ENCODE data around the gene ZBTB16. TPM values are rescaled to one million over a fixed set of nuclear protein-coding genes. Genes with fewer than 3 reads are reported as not detected.

ZBTB16 gene
- polyA plus RNA-seq, 1 donor (not counting 4 experiments of a cell fraction or from before 2014, with no cell fraction given) = 0.18 TPM

DNA sequence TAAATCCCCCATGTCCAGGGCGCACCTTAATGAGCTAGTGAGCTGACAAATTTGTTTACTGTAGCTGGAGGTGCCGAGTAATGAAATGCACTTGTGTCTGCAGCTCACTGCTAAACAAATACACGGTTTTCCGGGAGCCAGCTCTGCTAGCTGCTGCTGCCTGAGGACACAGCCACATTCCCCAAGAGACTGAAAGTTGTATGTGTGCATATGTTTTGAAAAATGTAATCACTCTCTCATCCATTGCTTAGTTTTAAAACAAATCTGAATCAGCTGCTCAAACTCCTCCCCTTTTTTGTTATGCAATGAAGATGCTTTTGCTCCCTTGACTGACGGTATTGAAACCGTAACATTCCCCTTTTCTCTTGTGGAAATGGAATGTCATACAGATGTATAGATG lies 174.2 kb downstream of the ZBTB16 start:
- Histone ChIP-seq H3K27ac (ENCODE audit: control insufficient read depth, insufficient read depth, low read length) (no peak overlapping the region), H3K9me3 (ENCODE audit: control insufficient read depth, low read depth, low read length) (no peaks in the 10 kb centered on the region), H3K9ac (ENCODE audit: control insufficient read depth, extremely low read depth, insufficient read depth, low read length) (no peak overlapping the region), H3K36me3 (ENCODE audit: control insufficient read depth in 2 of 2, extremely low read depth in 1 of 2, insufficient read depth in 2 of 2, low read length in 2 of 2) (no peaks in the 10 kb centered on the region), H3K4me1 (ENCODE audit: control insufficient read depth, extremely low read depth, insufficient read depth, low read length) (no peaks in the 10 kb centered on the region), H4K20me1 (ENCODE audit: control insufficient read depth, extremely low read depth, insufficient read depth, low read length) (no peaks in the 10 kb centered on the region), H3K4me2 (ENCODE audit: control insufficient read depth, extremely low read depth, insufficient read depth, low read depth, low read length) (no peak overlapping the region), H3K79me2 (ENCODE audit: control insufficient read depth, insufficient read depth, low read length) (no peaks in the 10 kb centered on the region), H3K27me3 (ENCODE audit: control insufficient read depth, extremely low read depth, insufficient read depth, low read length) (peaks cover 23% of the 10 kb centered on the region), H3K9me1 (ENCODE audit: control insufficient read depth, extremely low read depth, insufficient read depth, low read length) (no peaks in the 10 kb centered on the region), H2AFZ (ENCODE audit: control insufficient read depth, low read length) (no peak overlapping the region), H3K4me3 (ENCODE audit: control insufficient read depth in 2 of 3, extremely low read depth in 1 of 3, insufficient read depth in 2 of 3, low read depth in 1 of 3, low read length in 3 of 3) (no peak overlapping the region)
- dilution Hi-C loops (cut with MboI; ENCODE audit: extremely low pct_ligation_motif_present, low sequenced_read_pairs) = no loop called here
- FAIRE-seq (no peak), DNase-seq (ENCODE audit: low read depth, low spot score) (no peak)
- TF ChIP-seq EZH2 (IDR thresholded peaks at IDR 0.05; ENCODE audit: low read length) = no peak
- TF ChIP-seq, protein P1, sequence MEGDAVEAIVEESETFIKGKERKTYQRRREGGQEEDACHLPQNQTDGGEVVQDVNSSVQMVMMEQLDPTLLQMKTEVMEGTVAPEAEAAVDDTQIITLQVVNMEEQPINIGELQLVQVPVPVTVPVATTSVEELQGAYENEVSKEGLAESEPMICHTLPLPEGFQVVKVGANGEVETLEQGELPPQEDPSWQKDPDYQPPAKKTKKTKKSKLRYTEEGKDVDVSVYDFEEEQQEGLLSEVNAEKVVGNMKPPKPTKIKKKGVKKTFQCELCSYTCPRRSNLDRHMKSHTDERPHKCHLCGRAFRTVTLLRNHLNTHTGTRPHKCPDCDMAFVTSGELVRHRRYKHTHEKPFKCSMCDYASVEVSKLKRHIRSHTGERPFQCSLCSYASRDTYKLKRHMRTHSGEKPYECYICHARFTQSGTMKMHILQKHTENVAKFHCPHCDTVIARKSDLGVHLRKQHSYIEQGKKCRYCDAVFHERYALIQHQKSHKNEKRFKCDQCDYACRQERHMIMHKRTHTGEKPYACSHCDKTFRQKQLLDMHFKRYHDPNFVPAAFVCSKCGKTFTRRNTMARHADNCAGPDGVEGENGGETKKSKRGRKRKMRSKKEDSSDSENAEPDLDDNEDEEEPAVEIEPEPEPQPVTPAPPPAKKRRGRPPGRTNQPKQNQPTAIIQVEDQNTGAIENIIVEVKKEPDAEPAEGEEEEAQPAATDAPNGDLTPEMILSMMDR (optimal IDR thresholded peaks at IDR 0.05 in 1 of 3, IDR thresholded peaks at IDR 0.05 in 1 of 3, conservative IDR thresholded peaks at IDR 0.05 in 1 of 3; ENCODE audit: extremely low read depth in 1 of 3, insufficient read depth in 2 of 3, low read length in 3 of 3) = no peak

DNA sequence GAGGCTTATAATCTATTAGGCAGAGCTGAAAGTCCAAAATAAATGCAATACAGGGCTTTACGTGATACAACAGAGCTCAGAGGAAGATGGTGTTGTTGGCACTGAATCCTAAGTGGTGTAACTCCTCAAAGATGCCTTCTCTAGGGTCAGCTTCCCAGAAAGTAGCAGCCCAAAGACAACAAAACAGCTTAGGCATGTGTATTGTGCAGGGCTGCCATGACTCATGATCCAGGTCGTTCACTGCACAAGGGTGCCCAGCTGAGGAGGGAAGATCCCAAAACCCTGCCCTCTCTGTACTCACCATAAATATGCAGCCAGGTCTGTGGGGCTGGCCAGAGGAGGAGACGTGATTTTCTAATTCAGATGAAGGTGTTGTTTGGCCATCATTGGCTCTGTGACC lies 177.3 kb downstream of the ZBTB16 start:
- H3K27me3 ChIP-seq (ENCODE audit: control insufficient read depth, extremely low read depth, insufficient read depth, low read length) = peaks cover 16% of the 10 kb centered on the region
- H3K9me1 ChIP-seq (ENCODE audit: control insufficient read depth, extremely low read depth, insufficient read depth, low read length) = no peaks in the 10 kb centered on the region
- no peak overlapping the region for H3K9ac ChIP-seq (ENCODE audit: control insufficient read depth, extremely low read depth, insufficient read depth, low read length)
- H3K4me3 ChIP-seq (ENCODE audit: control insufficient read depth in 2 of 3, extremely low read depth in 1 of 3, insufficient read depth in 2 of 3, low read depth in 1 of 3, low read length in 3 of 3) = no peak overlapping the region
- H3K4me2 ChIP-seq (ENCODE audit: control insufficient read depth, extremely low read depth, insufficient read depth, low read depth, low read length) = no peak overlapping the region
- no peak overlapping the region for H2AFZ ChIP-seq (ENCODE audit: control insufficient read depth, low read length)
- peaks cover 2% of the 10 kb centered on the region for H4K20me1 ChIP-seq (ENCODE audit: control insufficient read depth, extremely low read depth, insufficient read depth, low read length)
- dilution Hi-C loops (cut with MboI; ENCODE audit: extremely low pct_ligation_motif_present, low sequenced_read_pairs) = no loop called here
- DNase-seq (ENCODE audit: low read depth, low spot score) (no peak), FAIRE-seq (no peak)
- H3K36me3 ChIP-seq (ENCODE audit: control insufficient read depth in 2 of 2, extremely low read depth in 1 of 2, insufficient read depth in 2 of 2, low read length in 2 of 2) = no peaks in the 10 kb centered on the region
- TF ChIP-seq EZH2 (IDR thresholded peaks at IDR 0.05; ENCODE audit: low read length) = no peak
- TF ChIP-seq, protein P1 (optimal IDR thresholded peaks at IDR 0.05 in 1 of 3, IDR thresholded peaks at IDR 0.05 in 1 of 3, conservative IDR thresholded peaks at IDR 0.05 in 1 of 3; ENCODE audit: extremely low read depth in 1 of 3, insufficient read depth in 2 of 3, low read length in 3 of 3) = no peak
- no peaks in the 10 kb centered on the region for H3K79me2 ChIP-seq (ENCODE audit: control insufficient read depth, insufficient read depth, low read length)
- H3K4me1 ChIP-seq (ENCODE audit: control insufficient read depth, extremely low read depth, insufficient read depth, low read length) = no peaks in the 10 kb centered on the region
- no peaks in the 10 kb centered on the region for H3K9me3 ChIP-seq (ENCODE audit: control insufficient read depth, low read depth, low read length)
- H3K27ac ChIP-seq (ENCODE audit: control insufficient read depth, insufficient read depth, low read length) = no peak overlapping the region
